ENCODE measurements around the gene NTM. TPM values are rescaled to one million over a fixed set of nuclear protein-coding genes. Genes with fewer than 3 reads are reported as not detected.

The NTM gene
- total RNA-seq, 1 experiment from 2014 or later, result not detected

GRCh38 chr11:131745405-131745804 lies 375.0 kb downstream of the NTM start:
- H3K27me3 ChIP-seq (ENCODE audit: insufficient read depth, low read length), result no peaks in the 10 kb centered on the region
- H3K27ac ChIP-seq (ENCODE audit: low read depth, low read length), result no peak overlapping the region
- H3K9me2 ChIP-seq (ENCODE audit: insufficient read depth), result no peaks in the 10 kb centered on the region
- POLR2A ChIA-PET, result no interaction called here
- RAD21 ChIA-PET (ENCODE audit: low non-redundant PET in 1 of 2, low total read pairs in 2 of 2, uncharacterized antibody in 2 of 2, unreplicated experiment in 2 of 2), result no interaction called here
- TF ChIP-seq SRF (IDR thresholded peaks at IDR 0.05; ENCODE audit: low read depth) (no peak), CEBPB (IDR thresholded peaks at IDR 0.05; ENCODE audit: low read depth) (no peak), POLR2A (IDR thresholded peaks at IDR 0.05; ENCODE audit: borderline replicate concordance, extremely low read depth, insufficient read depth, insufficient read length) (no peak), ZBTB33 (IDR thresholded peaks at IDR 0.05; ENCODE audit: extremely low read depth, insufficient replicate concordance, low read length) (no peak), TCF7L2 (IDR thresholded peaks at IDR 0.05; ENCODE audit: borderline replicate concordance, extremely low read depth, insufficient read depth, insufficient read length) (no peak), ZNF274 (IDR thresholded peaks at IDR 0.05; ENCODE audit: low read depth, low read length) (no peak), REST (IDR thresholded peaks at IDR 0.05; ENCODE audit: low read depth) (no peak)
- H3K9ac ChIP-seq (ENCODE audit: low read length), result no peak overlapping the region
- H3K4me2 ChIP-seq (ENCODE audit: low read length), result no peak overlapping the region
- no peak overlapping the region for H3K4me3 ChIP-seq (replicated peaks in 1 of 2; ENCODE audit: low read depth in 1 of 2, low read length in 2 of 2)
- CTCF ChIA-PET, result no interaction called here
- H3K4me1 ChIP-seq (ENCODE audit: control insufficient read depth in 1 of 2, insufficient read depth in 2 of 2, low read length in 2 of 2), result no peaks in the 10 kb centered on the region
- ATAC-seq, result no peak
- BruUV-seq (replicated peaks), result no TSS peak
- intact Hi-C loops (cut with micrococcal nuclease), result no loop called here
- no peaks in the 10 kb centered on the region for H4K20me1 ChIP-seq (ENCODE audit: insufficient read depth)
- H2AFZ ChIP-seq (ENCODE audit: low read depth, low read length, poor library complexity, severe bottlenecking), result no peak overlapping the region
- no peaks in the 10 kb centered on the region for H3K79me2 ChIP-seq (ENCODE audit: insufficient read depth, low read length)
- no peaks in the 10 kb centered on the region for H3K36me3 ChIP-seq (ENCODE audit: control insufficient read depth in 1 of 2, insufficient read depth in 2 of 2, low read length in 2 of 2)
- DNase-seq (ENCODE audit: low read depth, low spot score), result no peak
- H3K9me3 ChIP-seq (ENCODE audit: control insufficient read depth in 1 of 2, insufficient read depth in 1 of 2, low read depth in 1 of 2, low read length in 2 of 2), result peaks cover 3% of the 10 kb centered on the region in 2 experiments; a peak in 2 of 4 replicates

All from HCT116 (cell line).